K562 (cell line): ENCODE results near the gene SLC38A1. TPM values are rescaled to one million over a fixed set of nuclear protein-coding genes. Genes with fewer than 3 reads are reported as not detected.

ENCODE experiments used
- ARNT ChIP-seq, 2 experiments: fragments of 450-650 bp; IDR thresholded peaks; 2 replicates each; pipeline ENCODE4 v1.6.1; 2016; ENCODE audit warnings: mild to moderate bottlenecking in 1 of 2
- CBX3 ChIP-seq, 2 experiments: IDR thresholded peaks; 1 replicate in 1 of 2; 2 replicates in 1 of 2; pipeline ENCODE4 v1.6.1; 2012; ENCODE audit warnings: inconsistent platforms in 2 of 2, low read length in 2 of 2, borderline replicate concordance in 1 of 2, control low read depth in 1 of 2
- CHD7 ChIP-seq: fragments of 200-600 bp; sonication (generic); IDR thresholded peaks from one replicate; pipeline ENCODE4 v1.6.1; 2012; ENCODE audit warnings: mild to moderate bottlenecking, low read depth, low read length, inconsistent platforms
- HSF4 ChIP-seq: fragments of 250-450 bp; sonication (Bioruptor Pico); IDR thresholded peaks from 2 replicates; pipeline ENCODE4 v2.1.2; 2022; ENCODE audit warnings: mild to moderate bottlenecking, moderate library complexity, borderline replicate concordance
- POLR2AphosphoS5 ChIP-seq: IDR thresholded peaks from 2 replicates; pipeline ENCODE4 v1.6.1; 2011; ENCODE audit warnings: mild to moderate bottlenecking, low read depth, low read length, moderate library complexity; ENCODE audit not compliant: control insufficient read depth, insufficient read depth
- SREBF1 ChIP-seq: fragments of 150-350 bp; IDR thresholded peaks from 2 replicates; pipeline ENCODE4 v1.6.1; 2014; ENCODE audit warnings: antibody characterized with exemption, low read depth, low read length, borderline replicate concordance
- TAF9B ChIP-seq: fragments of 450-650 bp; IDR thresholded peaks from 2 replicates; pipeline ENCODE4 v1.6.1; 2018; ENCODE audit warnings: mild to moderate bottlenecking; ENCODE audit not compliant: partially characterized antibody
- U2AF2 ChIP-seq: fragments of 200-400 bp; formaldehyde crosslinking; optimal IDR thresholded peaks from 2 replicates; pipeline ENCODE3; 2017; ENCODE audit warnings: low read depth, mild to moderate bottlenecking, low read length
- ZKSCAN8 ChIP-seq: fragments of 200-800 bp; sonication (Bioruptor generic); IDR thresholded peaks from 2 replicates; pipeline ENCODE4 v1.6.1; 2016; ENCODE audit warnings: missing genetic modification characterization, missing compliant biosample characterization
- ZNF609 ChIP-seq: sonication (generic); formaldehyde crosslinking; IDR thresholded peaks from 2 replicates; pipeline ENCODE4 v1.8.1; 2023; ENCODE audit warnings: missing genetic modification reagents, mild to moderate bottlenecking, borderline replicate concordance
- polyA plus RNA-seq, 8 experiments: library from polyadenylated mRNA; depleted of rRNA in 4 of 8; stranded (reverse) in 5 of 8; unstranded in 3 of 8; fragments of >200 nt; fragmentation: Nextera tagmentation in 2 of 8; fragmentation: Illumina TruSeq in 1 of 8; extraction: Ambion mirVana in 2 of 8; extraction: Trizol in 1 of 8; gene quantifications; 2 replicates each; pipeline versions ENCODE4 v1.2.1 to v1.2.3, GENCODE V29; 2011 to 2014; ENCODE audit warnings: inconsistent platforms in 1 of 8, missing spikeins in 1 of 8
- total RNA-seq, 7 experiments: library from RNA; depleted of rRNA in 6 of 7; stranded (reverse); fragments of >200 nt in 6 of 7; fragmentation: Illumina TruSeq in 2 of 7; extraction: Trizol in 2 of 7; gene quantifications; 2 replicates each; pipeline versions ENCODE4 v1.2.1 to v1.2.3, GENCODE V29; 2011 to 2021; ENCODE audit warnings: low replicate concordance in 1 of 7

SLC38A1 gene
- total and polyA plus RNA-seq, 9 of the 15 experiments (the other 6 are each of a cell fraction or from before 2014, with no cell fraction given) = 51.9 to 112 (median 75.0) TPM

- TF ChIP-seq CHD7 (no peak), ARNT (IDR thresholded peaks at IDR 0.05) (peak in 1 of 2 experiments; percentile 52; a peak in 1 of 4 replicates), ZNF609 (CRISPR knock-in tag) (0 out of 2 replicates have a peak, but pooled peaks have one; percentile 19), CBX3 (IDR thresholded peaks at IDR 0.05; ENCODE audit: borderline replicate concordance in 1 of 2, low read length in 2 of 2) (peak in 1 of 2 experiments; percentile 83; a peak in 2 of 3 replicates), HSF4 (CRISPR knock-in tag) (no peak), SREBF1 (no peak), POLR2AphosphoS5 (peak; percentile 36), U2AF2 (no peak), TAF9B (peak; percentile 86), ZKSCAN8 (peak; percentile 44; the same call in 1 of the 2 replicates)
These were observed at the start of gene SLC38A1 (continued) for GRCh38 chr12:46268583-46269428.
